GM12878 (cell line): ENCODE data around the gene SYNDIG1. TPM values are rescaled to one million over a fixed set of nuclear protein-coding genes. Genes with fewer than 3 reads are reported as not detected.

Source experiments
- ATAC-seq: fragments of 200-7000 bp; cut with Tn5 transposase; 3 replicates; pipeline ENCODE4 v1.9.1; 2020; ENCODE audit warnings: mild to moderate bottlenecking, moderate library complexity
- BruUV-seq: library from RNA; stranded (reverse); fragments of 400-500 nt; replicated peaks from 2 replicates; lab custom pipeline; 2021; lab: Mats Ljungman, UMichigan
- CTCF ChIA-PET: fragments of 300-600 bp; sonication (Branson Sonifier 250); formaldehyde crosslinking; extraction: SDS; loops from one replicate; lab custom pipeline; 2021; ENCODE audit warnings: inconsistent platforms; lab: Yijun Ruan, JAX
- POLR2A ChIA-PET: fragments of 350-600 bp; formaldehyde crosslinking; extraction: SDS; loops from one replicate; lab custom pipeline; 2021; ENCODE audit warnings: inconsistent platforms; lab: Charles Lee
- RAD21 ChIA-PET: fragments of 300-600 bp; sonication (Branson Sonifier 250); formaldehyde crosslinking; loops from one replicate; lab custom pipeline; 2023; ENCODE audit warnings: antibody characterized with exemption; ENCODE audit not compliant: unreplicated experiment; lab: Charles Lee
- SMC1A ChIA-PET: fragments of 300-600 bp; sonication (Branson Sonifier 250); formaldehyde crosslinking; loops from one replicate; lab custom pipeline; 2023; ENCODE audit not compliant: unreplicated experiment, uncharacterized antibody; lab: Charles Lee
- DNase-seq: peaks from one replicate; pipeline ENCODE4 v3.0.0-alpha.2; 2011; ENCODE audit warnings: low read depth, low spot score
- FAIRE-seq: peaks from 3 replicates; lab custom pipeline; 2011; peaks lifted over from hg19 to GRCh38; lab: Jason Lieb, UNC
- H2AFZ ChIP-seq: 2 replicates; pipeline ENCODE4 v1.6.0; 2011; ENCODE audit warnings: low read depth, low read length, control low read depth; ENCODE audit not compliant: control insufficient read depth
- H3K27ac ChIP-seq: 2 replicates; pipeline ENCODE4 v1.5.1; 2011; ENCODE audit warnings: control low read depth; ENCODE audit not compliant: control insufficient read depth, insufficient read depth
- H3K27me3 ChIP-seq, 2 experiments: replicated peaks in 1 of 2; 2 replicates each; pipeline versions ENCODE4 v1.6.0 to v1.6.1; 2011; ENCODE audit warnings: low read length in 1 of 2; ENCODE audit not compliant: control insufficient read depth in 2 of 2, insufficient read depth in 2 of 2
- H3K36me3 ChIP-seq, 2 experiments: 2 replicates each; pipeline ENCODE4 v1.5.1; 2011; ENCODE audit warnings: low read length in 1 of 2; ENCODE audit not compliant: control insufficient read depth in 2 of 2, insufficient read depth in 2 of 2
- H3K4me1 ChIP-seq: 2 replicates; pipeline ENCODE4 v1.6.1; 2011; ENCODE audit warnings: mild to moderate bottlenecking, low read length, moderate library complexity, mixed read lengths; ENCODE audit not compliant: control insufficient read depth, insufficient read depth
- H3K4me2 ChIP-seq: 2 replicates; pipeline ENCODE4 v1.6.0; 2011; ENCODE audit warnings: control low read depth; ENCODE audit not compliant: control insufficient read depth, insufficient read depth
- H3K4me3 ChIP-seq: fragments of 200-600 bp; sonication (generic); 2 replicates; pipeline ENCODE4 v1.5.1; 2016
- H3K79me2 ChIP-seq: 2 replicates; pipeline ENCODE4 v1.6.0; 2011; ENCODE audit warnings: low read length; ENCODE audit not compliant: control insufficient read depth, insufficient read depth
- H3K9ac ChIP-seq: 2 replicates; pipeline ENCODE4 v1.8.0; 2011; ENCODE audit warnings: low read length, control low read depth, mixed read lengths; ENCODE audit not compliant: control insufficient read depth, insufficient read depth
- H3K9me3 ChIP-seq: replicated peaks from 3 replicates; pipeline ENCODE4 v1.5.1; 2011; ENCODE audit warnings: mild to moderate bottlenecking, low read length; ENCODE audit not compliant: control insufficient read depth, insufficient read depth
- H4K20me1 ChIP-seq: 2 replicates; pipeline ENCODE4 v1.6.0; 2011; ENCODE audit not compliant: control insufficient read depth, insufficient read depth
- CBX3 ChIP-seq: fragments of 200-600 bp; sonication (generic); IDR thresholded peaks from 2 replicates; pipeline ENCODE4 v1.6.1; 2016; ENCODE audit warnings: low read depth, borderline replicate concordance
- CREM ChIP-seq: IDR thresholded peaks from 2 replicates; pipeline ENCODE4 v1.6.1; 2014; ENCODE audit warnings: antibody characterized with exemption, low read depth
- IKZF2 ChIP-seq, 2 experiments: fragments of 450-650 bp; IDR thresholded peaks; 2 replicates each; pipeline ENCODE4 v1.6.1; 2017; ENCODE audit warnings: mild to moderate bottlenecking in 2 of 2, moderate library complexity in 2 of 2
- KDM1A ChIP-seq: fragments of 200-600 bp; sonication (generic); IDR thresholded peaks from 2 replicates; pipeline ENCODE4 v1.6.1; 2016; ENCODE audit warnings: borderline replicate concordance
- NR2F1 ChIP-seq: fragments of 450-650 bp; conservative IDR thresholded peaks from 2 replicates; pipeline ENCODE4 v1.6.1; 2017; ENCODE audit warnings: mild to moderate bottlenecking
- POLR2AphosphoS5 ChIP-seq: IDR thresholded peaks from 2 replicates; pipeline ENCODE4 v1.6.1; 2011; ENCODE audit warnings: mild to moderate bottlenecking, low read length, inconsistent platforms
- POU2F2 ChIP-seq: IDR thresholded peaks from 3 replicates; pipeline ENCODE4 v1.6.1; 2011; ENCODE audit warnings: low read depth, mild to moderate bottlenecking, low read length, borderline replicate concordance
- SP1 ChIP-seq: IDR thresholded peaks from one replicate; pipeline ENCODE4 v1.6.1; 2011; ENCODE audit warnings: low read depth, low read length
- WGBS: methylation state at CpG from one replicate; pipeline ENCODE4 v1.1.6; 2016; ENCODE audit warnings: low lambda C conversion rate; ENCODE audit not compliant: insufficient replicate concordance, insufficient coverage; ENCODE audit errors: missing lambda C conversion rate; 5-methylcytosine and 5-hydroxymethylcytosine counted together
- in situ Hi-C: fragments of 300-500 bp; cut with MboI; formaldehyde crosslinking; loops from 9 replicates; pipeline ENCODE4 v1.14.3; 2018; ENCODE audit warnings: mixed read lengths
- intact Hi-C: fragments of 100-400 bp; cut with micrococcal nuclease; formaldehyde crosslinking; loops from one replicate; pipeline ENCODE4 v1.14.2; 2022; ENCODE audit not compliant: unreplicated experiment
- polyA plus RNA-seq, 11 experiments: library from polyadenylated mRNA; depleted of rRNA in 4 of 11; unstranded in 6 of 11; stranded (reverse) in 5 of 11; fragments of >200 nt; fragmentation: Nextera tagmentation in 4 of 11; fragmentation: Illumina TruSeq in 1 of 11; extraction: Ambion mirVana in 4 of 11; extraction: Trizol in 1 of 11; gene quantifications; 1 replicate in 1 of 11; 2 replicates in 10 of 11; pipeline versions ENCODE4 v1.2.1 to v1.2.3, GENCODE V29; 2011 to 2016; ENCODE audit warnings: inconsistent platforms in 2 of 11, missing spikeins in 2 of 11, low read depth in 1 of 11
- total RNA-seq, 4 experiments: library from RNA; depleted of rRNA in 3 of 4; stranded (reverse); fragments of >200 nt in 3 of 4; fragmentation: Illumina TruSeq in 1 of 4; extraction: Trizol in 1 of 4; gene quantifications; 2 replicates each; pipeline versions ENCODE4 v1.2.1 to v1.2.3, GENCODE V29; 2013 to 2021
- TF ChIP-seq, protein P1 (sequence below): fragments of 450-650 bp; IDR thresholded peaks from 2 replicates; pipeline ENCODE4 v1.6.1; 2018; ENCODE audit warnings: borderline replicate concordance, mild to moderate bottlenecking; ENCODE audit not compliant: partially characterized antibody
- TF ChIP-seq, protein P2 (sequence below): fragments of 450-650 bp; IDR thresholded peaks from 2 replicates; pipeline ENCODE4 v1.6.1; 2016; ENCODE audit warnings: mild to moderate bottlenecking
- TF ChIP-seq, protein P3 (sequence below): IDR thresholded peaks from 2 replicates; pipeline ENCODE4 v1.6.1; 2011; ENCODE audit warnings: borderline replicate concordance, low read depth, mild to moderate bottlenecking, moderate library complexity, low read length; ENCODE audit not compliant: insufficient read depth, poor library complexity, severe bottlenecking
- TF ChIP-seq, protein P4 (sequence below): IDR thresholded peaks from 2 replicates; pipeline ENCODE4 v1.6.1; 2012; ENCODE audit warnings: improper control_type of control experiment, low read depth, low read length; ENCODE audit not compliant: insufficient replicate concordance

Gene SYNDIG1
- total and polyA plus RNA-seq, 10 of the 15 experiments (the other 5 are each of a cell fraction or from before 2014, with no cell fraction given): not detected

DNA sequence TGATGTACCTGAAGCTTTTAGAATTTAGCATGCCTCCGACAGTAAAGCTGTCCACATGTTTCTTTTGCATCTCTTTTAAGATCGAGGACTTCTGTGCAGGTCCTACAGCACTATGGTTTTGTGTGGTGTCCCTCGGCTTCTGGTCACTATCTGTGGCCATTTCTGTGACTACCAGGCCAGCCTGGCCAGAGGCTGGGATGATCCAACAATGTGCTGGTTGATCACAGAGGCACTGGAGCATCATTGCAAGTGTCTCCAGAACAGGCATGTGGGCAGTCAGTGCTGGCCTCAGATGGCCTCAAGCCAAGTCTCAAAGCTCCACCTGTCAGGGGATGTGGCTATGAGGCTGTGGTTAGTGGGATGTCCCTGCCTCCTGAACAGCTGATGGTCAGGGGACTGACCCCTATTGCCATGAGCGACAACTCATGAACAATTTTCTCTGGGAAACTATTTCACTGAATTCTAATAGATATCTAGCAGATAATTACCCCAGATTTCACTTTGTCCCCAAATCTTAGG is 136.6 kb downstream of the SYNDIG1 start:
- Histone ChIP-seq H3K4me1 (peaks cover 16% of the 10 kb centered on the region), H3K4me3 (no peak overlapping the region), H4K20me1 (no peaks in the 10 kb centered on the region), H3K9me3 (no peaks in the 10 kb centered on the region; the same call in 1 of the 3 replicates), H3K79me2 (no peaks in the 10 kb centered on the region), H3K36me3 (no peaks in the 10 kb centered on the region), H3K27ac (no peak overlapping the region), H3K9ac (no peak overlapping the region), H3K27me3 (no peaks in the 10 kb centered on the region; a peak in 1 of 4 replicates), H2AFZ (no peak overlapping the region), H3K4me2 (no peak overlapping the region)
- in situ Hi-C loops: no loop called here
- no peak for FAIRE-seq
- no peak for DNase-seq
- ChIA-PET POLR2A (no interaction called here), RAD21 (no interaction called here), CTCF (no interaction called here), SMC1A (no interaction called here)
- BruUV-seq: no TSS peak
- ATAC-seq: no peak
- intact Hi-C loops: no loop called here
- WGBS: 39% methylated on average over 4 of the region's 4 CpGs
- TF ChIP-seq CREM: no peak
- TF ChIP-seq, protein P1, sequence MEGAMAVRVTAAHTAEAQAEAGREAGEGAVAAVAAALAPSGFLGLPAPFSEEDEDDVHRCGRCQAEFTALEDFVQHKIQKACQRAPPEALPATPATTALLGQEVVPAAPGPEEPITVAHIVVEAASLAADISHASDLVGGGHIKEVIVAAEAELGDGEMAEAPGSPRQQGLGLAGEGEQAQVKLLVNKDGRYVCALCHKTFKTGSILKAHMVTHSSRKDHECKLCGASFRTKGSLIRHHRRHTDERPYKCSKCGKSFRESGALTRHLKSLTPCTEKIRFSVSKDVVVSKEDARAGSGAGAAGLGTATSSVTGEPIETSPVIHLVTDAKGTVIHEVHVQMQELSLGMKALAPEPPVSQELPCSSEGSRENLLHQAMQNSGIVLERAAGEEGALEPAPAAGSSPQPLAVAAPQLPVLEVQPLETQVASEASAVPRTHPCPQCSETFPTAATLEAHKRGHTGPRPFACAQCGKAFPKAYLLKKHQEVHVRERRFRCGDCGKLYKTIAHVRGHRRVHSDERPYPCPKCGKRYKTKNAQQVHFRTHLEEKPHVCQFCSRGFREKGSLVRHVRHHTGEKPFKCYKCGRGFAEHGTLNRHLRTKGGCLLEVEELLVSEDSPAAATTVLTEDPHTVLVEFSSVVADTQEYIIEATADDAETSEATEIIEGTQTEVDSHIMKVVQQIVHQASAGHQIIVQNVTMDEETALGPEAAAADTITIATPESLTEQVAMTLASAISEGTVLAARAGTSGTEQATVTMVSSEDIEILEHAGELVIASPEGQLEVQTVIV: no peak
- no peak for TF ChIP-seq POLR2AphosphoS5
- no peak for TF ChIP-seq IKZF2 (IDR thresholded peaks at IDR 0.05)
- TF ChIP-seq SP1: no peak
- no peak for TF ChIP-seq CBX3
- TF ChIP-seq KDM1A: no peak
- TF ChIP-seq, protein P2, sequence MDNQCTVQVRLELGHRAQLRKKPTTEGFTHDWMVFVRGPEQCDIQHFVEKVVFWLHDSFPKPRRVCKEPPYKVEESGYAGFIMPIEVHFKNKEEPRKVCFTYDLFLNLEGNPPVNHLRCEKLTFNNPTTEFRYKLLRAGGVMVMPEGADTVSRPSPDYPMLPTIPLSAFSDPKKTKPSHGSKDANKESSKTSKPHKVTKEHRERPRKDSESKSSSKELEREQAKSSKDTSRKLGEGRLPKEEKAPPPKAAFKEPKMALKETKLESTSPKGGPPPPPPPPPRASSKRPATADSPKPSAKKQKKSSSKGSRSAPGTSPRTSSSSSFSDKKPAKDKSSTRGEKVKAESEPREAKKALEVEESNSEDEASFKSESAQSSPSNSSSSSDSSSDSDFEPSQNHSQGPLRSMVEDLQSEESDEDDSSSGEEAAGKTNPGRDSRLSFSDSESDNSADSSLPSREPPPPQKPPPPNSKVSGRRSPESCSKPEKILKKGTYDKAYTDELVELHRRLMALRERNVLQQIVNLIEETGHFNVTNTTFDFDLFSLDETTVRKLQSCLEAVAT: no peak
- TF ChIP-seq, protein P3, sequence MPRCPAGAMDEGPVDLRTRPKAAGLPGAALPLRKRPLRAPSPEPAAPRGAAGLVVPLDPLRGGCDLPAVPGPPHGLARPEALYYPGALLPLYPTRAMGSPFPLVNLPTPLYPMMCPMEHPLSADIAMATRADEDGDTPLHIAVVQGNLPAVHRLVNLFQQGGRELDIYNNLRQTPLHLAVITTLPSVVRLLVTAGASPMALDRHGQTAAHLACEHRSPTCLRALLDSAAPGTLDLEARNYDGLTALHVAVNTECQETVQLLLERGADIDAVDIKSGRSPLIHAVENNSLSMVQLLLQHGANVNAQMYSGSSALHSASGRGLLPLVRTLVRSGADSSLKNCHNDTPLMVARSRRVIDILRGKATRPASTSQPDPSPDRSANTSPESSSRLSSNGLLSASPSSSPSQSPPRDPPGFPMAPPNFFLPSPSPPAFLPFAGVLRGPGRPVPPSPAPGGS: no peak
- TF ChIP-seq POU2F2: no peak
- TF ChIP-seq, protein P4, sequence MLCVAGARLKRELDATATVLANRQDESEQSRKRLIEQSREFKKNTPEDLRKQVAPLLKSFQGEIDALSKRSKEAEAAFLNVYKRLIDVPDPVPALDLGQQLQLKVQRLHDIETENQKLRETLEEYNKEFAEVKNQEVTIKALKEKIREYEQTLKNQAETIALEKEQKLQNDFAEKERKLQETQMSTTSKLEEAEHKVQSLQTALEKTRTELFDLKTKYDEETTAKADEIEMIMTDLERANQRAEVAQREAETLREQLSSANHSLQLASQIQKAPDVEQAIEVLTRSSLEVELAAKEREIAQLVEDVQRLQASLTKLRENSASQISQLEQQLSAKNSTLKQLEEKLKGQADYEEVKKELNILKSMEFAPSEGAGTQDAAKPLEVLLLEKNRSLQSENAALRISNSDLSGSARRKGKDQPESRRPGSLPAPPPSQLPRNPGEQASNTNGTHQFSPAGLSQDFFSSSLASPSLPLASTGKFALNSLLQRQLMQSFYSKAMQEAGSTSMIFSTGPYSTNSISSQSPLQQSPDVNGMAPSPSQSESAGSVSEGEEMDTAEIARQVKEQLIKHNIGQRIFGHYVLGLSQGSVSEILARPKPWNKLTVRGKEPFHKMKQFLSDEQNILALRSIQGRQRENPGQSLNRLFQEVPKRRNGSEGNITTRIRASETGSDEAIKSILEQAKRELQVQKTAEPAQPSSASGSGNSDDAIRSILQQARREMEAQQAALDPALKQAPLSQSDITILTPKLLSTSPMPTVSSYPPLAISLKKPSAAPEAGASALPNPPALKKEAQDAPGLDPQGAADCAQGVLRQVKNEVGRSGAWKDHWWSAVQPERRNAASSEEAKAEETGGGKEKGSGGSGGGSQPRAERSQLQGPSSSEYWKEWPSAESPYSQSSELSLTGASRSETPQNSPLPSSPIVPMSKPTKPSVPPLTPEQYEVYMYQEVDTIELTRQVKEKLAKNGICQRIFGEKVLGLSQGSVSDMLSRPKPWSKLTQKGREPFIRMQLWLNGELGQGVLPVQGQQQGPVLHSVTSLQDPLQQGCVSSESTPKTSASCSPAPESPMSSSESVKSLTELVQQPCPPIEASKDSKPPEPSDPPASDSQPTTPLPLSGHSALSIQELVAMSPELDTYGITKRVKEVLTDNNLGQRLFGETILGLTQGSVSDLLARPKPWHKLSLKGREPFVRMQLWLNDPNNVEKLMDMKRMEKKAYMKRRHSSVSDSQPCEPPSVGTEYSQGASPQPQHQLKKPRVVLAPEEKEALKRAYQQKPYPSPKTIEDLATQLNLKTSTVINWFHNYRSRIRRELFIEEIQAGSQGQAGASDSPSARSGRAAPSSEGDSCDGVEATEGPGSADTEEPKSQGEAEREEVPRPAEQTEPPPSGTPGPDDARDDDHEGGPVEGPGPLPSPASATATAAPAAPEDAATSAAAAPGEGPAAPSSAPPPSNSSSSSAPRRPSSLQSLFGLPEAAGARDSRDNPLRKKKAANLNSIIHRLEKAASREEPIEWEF: no peak
- TF ChIP-seq NR2F1: no peak
